AG09319 (cell line): ENCODE results near the gene RBKS.

Experiments used
- DNase-seq: peaks from one replicate; pipeline ENCODE4 v3.0.0-alpha.2; 2010; ENCODE audit warnings: low read depth; ENCODE audit errors: extremely low read depth
- CTCF ChIP-seq: IDR thresholded peaks from 2 replicates; pipeline ENCODE4 v1.5.1; 2011; ENCODE audit warnings: low read depth, mild to moderate bottlenecking, inconsistent platforms, low read length, moderate library complexity

The RBKS gene

GRCh38 chr2:27891673-27892105, 1.5 kb upstream of the RBKS start:
- no peak for DNase-seq
- TF ChIP-seq CTCF = no peak

GRCh38 chr2:27890924-27891672, 911 bp upstream of the RBKS start:
- peak; percentile 52 for DNase-seq
- no peak for TF ChIP-seq CTCF

GRCh38 chr2:27889774-27890145, 427 bp downstream of the RBKS start:
- no peak for TF ChIP-seq CTCF
- no peak for DNase-seq

GRCh38 chr2:27888790-27889189, 1.4 kb downstream of the RBKS start:
- TF ChIP-seq CTCF = no peak
- DNase-seq = no peak

- DNase-seq = no peak
- no peak for TF ChIP-seq CTCF
Measured at GRCh38 chr2:27887830-27888229, 2.4 kb downstream of the RBKS start.

- no peak for TF ChIP-seq CTCF
Measured at GRCh38 chr2:27887111-27887510, 3.1 kb downstream of the RBKS start.

GRCh38 chr2:27886322-27886721, 3.9 kb downstream of the RBKS start:
- TF ChIP-seq CTCF = no peak
- DNase-seq = no peak

More at GRCh38 chr2:27887111-27887510, 3.1 kb downstream of the RBKS start:
- DNase-seq = no peak
